Type B pancreatic cell (in vitro differentiated cells): ENCODE results near the gene OTC. TPM values are rescaled to one million over a fixed set of nuclear protein-coding genes. Genes with fewer than 3 reads are reported as not detected.

Source experiments
- DNase-seq: peaks from one replicate; pipeline ENCODE4 v3.0.0; 2021; ENCODE audit warnings: mixed read lengths; ENCODE audit not compliant: unreplicated experiment; ENCODE audit errors: extremely low spot score
- H3K27ac Mint-ChIP-seq: 2 replicates; pipeline ENCODE4 v1.8.0; 2021; ENCODE audit warnings: mild to moderate bottlenecking, mixed read lengths
- H3K27me3 Mint-ChIP-seq: 2 replicates; pipeline ENCODE4 v1.8.0; 2021; ENCODE audit warnings: mixed read lengths
- H3K36me3 Mint-ChIP-seq: 2 replicates; pipeline ENCODE4 v1.8.0; 2021; ENCODE audit warnings: mixed read lengths
- H3K4me1 Mint-ChIP-seq: one replicate; pipeline ENCODE4 v1.8.0; 2021; ENCODE audit warnings: mixed read lengths; ENCODE audit not compliant: unreplicated experiment
- H3K4me3 Mint-ChIP-seq: 2 replicates; pipeline ENCODE4 v1.8.0; 2021; ENCODE audit warnings: mild to moderate bottlenecking, mixed read lengths
- H3K9me3 Mint-ChIP-seq: 2 replicates; pipeline ENCODE4 v1.8.0; 2021; ENCODE audit warnings: mixed read lengths
- total RNA-seq: library from RNA; stranded (reverse); gene quantifications from 2 replicates; pipeline ENCODE4 v1.2.1, GENCODE V29; 2021; ENCODE audit warnings: low replicate concordance
- TF ChIP-seq, protein P1 (sequence below): fragments of 200-600 bp; sonication (generic); conservative IDR thresholded peaks from 2 replicates; pipeline ENCODE4 v1.5.0; 2021; ENCODE audit warnings: antibody characterized with exemption, mild to moderate bottlenecking

OTC gene
- total RNA-seq, 1 donor from 2014 or later = 3.2 TPM

DNA sequence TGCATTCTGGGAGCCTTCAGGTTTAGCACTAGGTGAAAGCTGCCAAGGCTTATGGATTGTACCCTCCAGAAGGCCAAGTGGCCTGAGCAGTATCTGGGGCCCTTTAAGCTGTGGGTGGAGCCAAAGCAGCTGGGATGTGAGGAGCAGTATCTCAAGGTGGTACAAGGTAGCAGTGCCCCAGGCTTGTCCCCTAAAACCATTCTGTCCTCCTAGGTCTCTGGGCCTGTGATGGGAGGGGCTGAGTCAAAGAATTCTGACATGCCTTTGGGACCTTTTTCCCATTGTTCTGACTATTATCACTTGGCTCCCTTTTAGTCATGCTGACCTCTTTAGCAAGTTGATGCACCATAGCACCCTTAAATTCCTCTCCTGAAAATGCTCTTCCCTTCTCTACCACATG, 109.9 kb downstream of the OTC start:
- Mint-ChIP-seq H3K27ac (no peak overlapping the region), H3K9me3 (peaks cover 4% of the 10 kb centered on the region), H3K4me1 (no peaks in the 10 kb centered on the region), H3K36me3 (no peaks in the 10 kb centered on the region), H3K4me3 (no peak overlapping the region), H3K27me3 (no peaks in the 10 kb centered on the region)
- no peak for DNase-seq
- TF ChIP-seq, protein P1, sequence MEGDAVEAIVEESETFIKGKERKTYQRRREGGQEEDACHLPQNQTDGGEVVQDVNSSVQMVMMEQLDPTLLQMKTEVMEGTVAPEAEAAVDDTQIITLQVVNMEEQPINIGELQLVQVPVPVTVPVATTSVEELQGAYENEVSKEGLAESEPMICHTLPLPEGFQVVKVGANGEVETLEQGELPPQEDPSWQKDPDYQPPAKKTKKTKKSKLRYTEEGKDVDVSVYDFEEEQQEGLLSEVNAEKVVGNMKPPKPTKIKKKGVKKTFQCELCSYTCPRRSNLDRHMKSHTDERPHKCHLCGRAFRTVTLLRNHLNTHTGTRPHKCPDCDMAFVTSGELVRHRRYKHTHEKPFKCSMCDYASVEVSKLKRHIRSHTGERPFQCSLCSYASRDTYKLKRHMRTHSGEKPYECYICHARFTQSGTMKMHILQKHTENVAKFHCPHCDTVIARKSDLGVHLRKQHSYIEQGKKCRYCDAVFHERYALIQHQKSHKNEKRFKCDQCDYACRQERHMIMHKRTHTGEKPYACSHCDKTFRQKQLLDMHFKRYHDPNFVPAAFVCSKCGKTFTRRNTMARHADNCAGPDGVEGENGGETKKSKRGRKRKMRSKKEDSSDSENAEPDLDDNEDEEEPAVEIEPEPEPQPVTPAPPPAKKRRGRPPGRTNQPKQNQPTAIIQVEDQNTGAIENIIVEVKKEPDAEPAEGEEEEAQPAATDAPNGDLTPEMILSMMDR = no peak

DNA sequence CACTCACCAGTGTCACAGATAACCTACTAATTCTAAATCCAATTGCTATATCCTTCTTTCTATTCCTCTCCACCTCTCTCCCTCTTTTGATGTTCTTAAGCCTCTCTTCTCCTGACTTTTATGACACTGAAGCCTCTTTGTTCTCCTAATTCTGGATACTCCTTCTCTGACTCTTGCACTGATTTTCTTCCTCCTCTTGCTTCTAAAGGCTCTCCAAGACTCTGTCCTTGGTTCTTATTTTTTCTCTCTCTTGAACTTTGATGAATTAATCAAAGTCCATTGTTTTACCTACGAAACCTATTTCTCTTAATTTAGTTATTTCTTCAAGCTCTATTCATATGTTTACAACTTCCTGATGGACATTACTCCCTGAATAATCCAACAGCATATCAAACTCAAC, 113.3 kb downstream of the OTC start:
- Mint-ChIP-seq H3K4me3 (no peak overlapping the region), H3K4me1 (no peaks in the 10 kb centered on the region), H3K27me3 (no peaks in the 10 kb centered on the region), H3K9me3 (peaks cover 4% of the 10 kb centered on the region), H3K36me3 (no peaks in the 10 kb centered on the region), H3K27ac (no peak overlapping the region)
- TF ChIP-seq, protein P1 = no peak
- DNase-seq = no peak

DNA sequence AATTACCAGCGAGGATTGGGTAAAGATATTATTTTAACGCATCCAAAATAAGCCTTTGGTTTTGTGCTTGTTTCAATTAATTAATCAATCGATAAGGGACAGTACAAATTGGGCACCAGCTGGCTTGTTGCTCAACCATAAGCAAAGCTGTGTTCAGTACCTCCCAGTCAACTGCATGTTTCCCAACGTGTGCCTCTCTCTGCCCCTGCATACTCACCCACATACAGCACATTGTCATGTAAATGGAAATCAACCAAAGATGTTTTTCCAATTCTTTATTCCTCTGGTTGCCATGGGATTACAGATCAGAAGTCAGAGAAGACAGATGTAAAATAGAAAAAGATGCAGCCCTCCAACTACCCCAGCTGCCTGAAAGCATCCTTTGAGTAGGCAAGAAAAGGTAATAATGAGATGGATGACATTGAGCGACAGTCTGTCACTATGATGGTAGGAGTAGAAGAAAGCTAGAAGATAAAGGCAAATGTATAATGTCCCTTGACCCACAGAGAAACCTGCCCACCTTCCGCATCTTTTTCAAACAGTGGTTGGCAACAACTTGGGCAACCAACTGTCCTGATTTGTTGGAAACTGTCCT, 116.3 kb downstream of the OTC start:
- Mint-ChIP-seq H3K27ac (no peak overlapping the region), H3K36me3 (no peaks in the 10 kb centered on the region), H3K9me3 (no peaks in the 10 kb centered on the region), H3K4me1 (no peaks in the 10 kb centered on the region), H3K27me3 (no peaks in the 10 kb centered on the region), H3K4me3 (no peak overlapping the region)
- DNase-seq = no peak
- TF ChIP-seq, protein P1 = no peak

Other genes starting within 250 kb of the OTC start
- gene SRPX, start 131.7 kb upstream of the OTC start, total RNA-seq = 2.6 and 8.4 TPM in 2 replicates
- 8.4 and 13.2 TPM in 2 replicates for gene RPGR, start 25.1 kb upstream of the OTC start, total RNA-seq
- 21.8 and 33.6 TPM in 2 replicates for gene TSPAN7, start 208.9 kb downstream of the OTC start, total RNA-seq